Midbrain (tissue), 1 donor: ENCODE measurements around the gene DNAH14.
A peak's percentile ranks its signal among the peaks of the same experiment; 100 is the strongest.

ENCODE experiments used
- DNase-seq: peaks from one replicate; lab custom pipeline; 2025; lab: John Stamatoyannopoulos, UW

Gene DNAH14

GRCh38 chr1:225408249-225408648, 478.8 kb downstream of the DNAH14 start:
- DNase-seq: no peak

DNA sequence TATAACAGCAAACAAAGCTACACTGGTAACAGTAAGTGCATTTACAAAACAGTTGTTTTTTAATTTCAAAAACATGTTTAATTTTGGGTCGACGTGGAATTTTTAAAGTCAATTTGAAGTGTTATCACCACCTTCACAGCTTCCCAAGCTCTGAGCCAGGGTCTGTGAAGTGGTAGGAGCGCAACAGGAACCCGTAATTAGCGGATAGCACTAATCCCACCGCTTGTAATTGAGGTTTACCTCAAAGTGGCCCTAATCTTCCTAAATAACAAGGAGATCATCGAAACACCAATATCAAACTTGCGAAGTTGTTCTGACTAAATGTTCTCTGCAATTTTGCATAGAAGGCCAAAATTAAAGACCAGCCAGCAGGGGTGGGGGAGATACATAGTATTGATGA, 479.6 kb downstream of the DNAH14 start:
- no peak for DNase-seq

DNA sequence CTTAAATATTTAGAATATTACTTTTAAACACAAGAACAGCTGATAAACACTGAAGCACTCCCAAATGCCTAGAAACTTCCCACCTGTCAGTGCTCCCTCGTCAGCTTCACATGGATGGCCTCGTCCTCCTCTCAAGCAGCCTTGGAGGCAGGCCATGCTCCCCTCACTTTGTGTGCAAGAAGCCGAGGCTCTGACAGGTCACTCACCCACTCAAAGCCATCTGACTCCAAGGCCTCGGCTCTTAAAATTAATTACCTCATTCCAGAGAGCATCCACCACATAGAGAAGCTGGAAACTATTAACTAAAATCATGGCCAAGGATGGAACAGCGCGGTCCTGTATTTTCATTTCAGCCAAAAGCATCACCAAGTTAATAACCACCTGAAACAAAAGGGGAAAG, 480.6 kb downstream of the DNAH14 start:
- no peak for DNase-seq

GRCh38 chr1:225412321-225412720, 482.8 kb downstream of the DNAH14 start:
- DNase-seq: no peak

DNA sequence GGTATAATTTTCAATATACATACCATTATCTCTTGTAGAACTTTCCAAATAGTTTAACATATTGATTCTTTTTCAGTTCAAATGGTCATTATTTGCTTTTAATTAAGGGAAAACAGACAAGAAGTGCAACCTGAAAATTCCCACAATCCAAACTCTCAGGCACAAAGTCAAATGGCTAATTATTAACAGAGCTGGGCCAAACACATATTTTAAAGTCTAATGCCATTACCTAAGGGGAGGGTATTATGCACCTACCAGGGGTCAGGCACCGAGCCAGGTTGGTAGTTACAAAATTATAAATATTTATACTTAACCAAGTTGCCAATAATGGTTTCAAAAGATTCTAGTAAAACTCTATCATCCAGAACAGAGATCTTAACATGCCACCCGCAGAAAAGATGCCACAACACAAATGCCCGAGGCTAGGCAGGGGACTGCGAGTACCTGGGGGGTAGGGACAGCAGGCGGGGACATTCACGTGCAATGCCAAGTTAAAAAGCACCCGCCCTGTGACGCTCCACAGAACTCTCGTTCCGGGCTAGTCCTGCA, 483.4 kb downstream of the DNAH14 start:
- DNase-seq: no peak

GRCh38 chr1:225413708-225414375, 484.4 kb downstream of the DNAH14 start:
- DNase-seq: no peak

DNA sequence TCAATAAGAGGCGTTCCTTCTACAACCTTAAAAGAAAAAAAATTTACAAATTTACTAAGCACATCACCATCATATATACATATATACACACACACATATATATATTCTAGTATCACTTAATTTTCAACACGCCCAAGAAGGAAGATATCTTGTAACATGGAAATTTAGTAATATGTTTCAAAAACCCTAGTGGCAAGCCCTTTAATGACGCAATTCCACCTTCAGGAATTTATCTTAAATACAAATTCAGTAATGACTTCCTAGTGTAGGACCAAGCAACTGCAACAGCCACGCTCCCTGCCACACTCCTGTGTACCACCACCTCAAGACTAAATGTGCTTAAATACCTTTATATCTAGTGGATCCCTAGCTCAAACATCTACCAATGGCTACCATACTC, 485.8 kb downstream of the DNAH14 start:
- DNase-seq: no peak

- DNase-seq: no peak
Measured at GRCh38 chr1:225415967-225416745, 486.7 kb downstream of the DNAH14 start.

DNA sequence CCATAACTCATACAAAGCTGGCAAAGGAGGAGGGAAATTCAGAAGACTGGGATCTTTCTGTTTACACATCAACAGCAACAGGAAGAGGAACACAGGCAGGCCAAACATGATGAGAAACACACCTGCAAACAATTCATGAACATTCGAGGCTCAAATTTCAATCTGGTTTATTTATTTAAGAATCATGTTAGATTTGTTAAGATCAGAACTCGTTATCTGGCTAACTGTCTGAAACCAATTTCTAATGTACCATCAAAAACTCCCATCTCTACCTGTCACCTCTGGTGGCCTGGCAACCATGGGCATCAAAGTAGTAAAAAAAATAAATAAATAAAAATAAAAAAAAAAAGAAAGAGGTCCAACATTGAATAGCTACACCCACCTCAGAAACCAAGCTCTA, 488.6 kb downstream of the DNAH14 start:
- no peak for DNase-seq

DNA sequence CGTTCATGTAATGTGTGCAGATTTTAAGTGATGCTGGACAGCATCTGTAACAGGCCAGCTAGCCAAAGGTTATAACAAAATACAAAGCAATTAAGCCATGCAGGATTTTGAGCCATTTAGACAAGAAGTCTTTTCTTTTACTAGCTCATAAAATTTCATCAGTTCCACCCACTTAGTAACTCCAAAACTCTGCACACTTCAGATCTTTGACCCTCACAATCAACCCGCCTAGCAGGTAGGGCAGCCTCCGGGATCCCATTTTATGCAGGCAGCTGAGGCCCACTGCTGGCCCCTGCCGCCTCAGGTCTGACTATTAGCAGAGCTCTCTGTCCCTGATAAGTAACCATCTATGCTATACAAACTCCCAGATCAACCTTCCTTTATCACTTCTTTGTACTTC, 489.1 kb downstream of the DNAH14 start:
- DNase-seq: no peak

DNA sequence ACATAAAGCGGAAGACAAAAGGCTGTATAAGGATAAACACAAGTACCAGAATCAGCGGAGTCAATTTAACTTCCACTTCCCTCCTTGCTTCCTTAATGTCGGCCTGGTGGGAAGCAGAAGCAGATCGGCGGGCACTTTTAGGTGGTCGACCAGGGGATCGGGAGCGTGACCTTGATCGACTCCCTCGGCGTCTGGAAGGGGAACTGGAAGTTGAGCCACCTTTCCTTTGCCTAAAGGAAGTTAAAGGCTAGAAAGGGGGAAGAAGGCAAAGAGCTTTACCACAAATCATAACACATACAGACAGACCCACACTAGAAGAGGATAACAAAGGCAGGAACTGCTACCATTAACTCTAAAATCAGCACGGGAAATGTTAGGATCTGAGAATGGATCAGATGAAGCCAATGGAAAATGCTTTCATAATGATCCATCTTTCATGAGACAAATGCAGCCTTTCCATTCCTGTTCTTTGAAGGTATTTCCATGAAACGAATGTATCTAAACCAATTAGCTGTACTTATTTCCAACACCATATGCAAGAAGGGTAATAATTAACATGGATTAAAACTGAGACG, 492.6 kb downstream of the DNAH14 start:
- DNase-seq: no peak

GRCh38 chr1:225422795-225423517, 493.5 kb downstream of the DNAH14 start:
- no peak for DNase-seq

DNA sequence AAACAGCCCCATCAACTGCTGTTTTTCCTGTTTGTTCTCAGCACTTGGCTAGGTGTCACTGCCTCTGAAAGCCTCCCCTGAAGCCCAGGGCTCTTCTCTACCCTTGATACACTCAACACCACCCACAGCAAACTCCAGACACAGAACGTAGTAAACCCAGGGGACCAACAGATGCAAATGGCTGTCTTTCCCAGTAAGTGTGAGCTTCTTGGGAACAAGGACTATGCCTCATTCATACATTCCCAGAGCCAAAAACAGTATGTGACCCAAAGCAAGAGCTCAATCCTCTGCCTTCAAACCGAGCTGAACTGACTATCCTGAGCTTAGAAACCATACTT, 494.0 kb downstream of the DNAH14 start:
- DNase-seq: no peak

GRCh38 chr1:225424562-225425200, 495.2 kb downstream of the DNAH14 start:
- no peak for DNase-seq

DNA sequence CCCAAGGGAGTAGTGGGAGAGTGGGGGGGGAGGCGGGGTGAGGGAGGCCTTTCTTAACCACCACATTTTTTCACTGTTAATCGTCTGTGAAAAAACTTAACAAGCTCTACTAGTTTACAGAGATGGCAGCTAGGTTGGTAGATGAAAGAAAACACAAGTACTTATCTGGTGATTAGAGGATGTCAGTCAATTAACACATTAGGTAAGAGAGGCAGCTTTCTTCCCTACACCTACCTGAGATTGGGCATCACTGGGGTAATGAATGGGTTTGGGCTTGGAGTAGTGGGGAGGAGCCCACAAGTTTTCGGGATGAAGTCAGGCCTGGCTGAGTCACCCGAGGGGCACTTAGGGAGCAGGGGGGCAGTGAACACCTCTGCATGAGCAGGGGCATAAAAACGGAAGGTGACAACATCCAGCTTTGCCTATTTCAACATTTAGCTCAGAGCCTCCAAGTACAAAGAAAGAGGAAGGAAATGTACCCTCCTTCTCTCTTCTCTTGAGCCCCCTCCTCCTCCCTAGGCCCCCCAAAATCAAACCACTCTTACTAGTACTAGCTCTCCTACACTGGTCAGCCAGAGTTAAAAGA, 495.8 kb downstream of the DNAH14 start:
- DNase-seq: no peak

DNA sequence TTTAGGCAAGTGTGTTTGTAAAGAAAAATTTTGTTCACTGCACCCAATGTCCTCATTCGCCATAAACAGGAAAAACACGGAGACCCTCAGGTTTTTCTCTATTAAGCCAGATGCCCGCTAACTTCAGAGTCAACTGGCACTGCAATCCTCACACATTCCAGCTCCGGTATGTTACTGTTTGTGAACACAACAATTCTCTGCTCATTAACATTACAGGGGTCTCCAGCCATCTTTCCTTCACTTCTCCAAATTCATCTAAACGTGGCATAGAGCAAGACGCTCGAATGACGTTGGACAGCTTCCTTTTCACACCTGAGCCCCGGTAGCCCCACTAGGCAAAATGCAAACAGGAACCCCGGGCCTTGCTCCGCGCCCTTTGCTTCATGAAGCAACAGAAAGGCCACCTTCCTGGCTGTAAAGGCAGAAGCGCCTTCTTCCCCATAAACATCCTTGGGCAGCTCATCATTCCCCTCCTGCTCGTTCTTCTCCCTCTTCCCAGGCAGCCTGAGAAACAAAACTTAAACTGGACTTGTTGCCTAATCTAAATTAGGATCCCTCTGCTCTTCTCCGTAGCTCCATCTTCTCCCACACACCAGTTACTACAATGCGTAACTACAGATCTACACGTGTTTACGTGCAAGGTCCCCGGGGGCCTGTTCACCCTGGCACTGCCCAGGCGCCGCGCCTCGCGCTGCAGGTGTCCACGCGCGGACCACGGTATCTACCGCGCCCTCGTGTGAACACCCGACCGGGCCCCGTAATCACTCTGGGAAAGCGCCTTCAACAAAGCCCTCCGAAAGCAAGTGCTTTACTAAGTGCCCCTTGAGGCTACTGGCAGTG, 497.1 kb downstream of the DNAH14 start:
- DNase-seq: peak; percentile 24

DNA sequence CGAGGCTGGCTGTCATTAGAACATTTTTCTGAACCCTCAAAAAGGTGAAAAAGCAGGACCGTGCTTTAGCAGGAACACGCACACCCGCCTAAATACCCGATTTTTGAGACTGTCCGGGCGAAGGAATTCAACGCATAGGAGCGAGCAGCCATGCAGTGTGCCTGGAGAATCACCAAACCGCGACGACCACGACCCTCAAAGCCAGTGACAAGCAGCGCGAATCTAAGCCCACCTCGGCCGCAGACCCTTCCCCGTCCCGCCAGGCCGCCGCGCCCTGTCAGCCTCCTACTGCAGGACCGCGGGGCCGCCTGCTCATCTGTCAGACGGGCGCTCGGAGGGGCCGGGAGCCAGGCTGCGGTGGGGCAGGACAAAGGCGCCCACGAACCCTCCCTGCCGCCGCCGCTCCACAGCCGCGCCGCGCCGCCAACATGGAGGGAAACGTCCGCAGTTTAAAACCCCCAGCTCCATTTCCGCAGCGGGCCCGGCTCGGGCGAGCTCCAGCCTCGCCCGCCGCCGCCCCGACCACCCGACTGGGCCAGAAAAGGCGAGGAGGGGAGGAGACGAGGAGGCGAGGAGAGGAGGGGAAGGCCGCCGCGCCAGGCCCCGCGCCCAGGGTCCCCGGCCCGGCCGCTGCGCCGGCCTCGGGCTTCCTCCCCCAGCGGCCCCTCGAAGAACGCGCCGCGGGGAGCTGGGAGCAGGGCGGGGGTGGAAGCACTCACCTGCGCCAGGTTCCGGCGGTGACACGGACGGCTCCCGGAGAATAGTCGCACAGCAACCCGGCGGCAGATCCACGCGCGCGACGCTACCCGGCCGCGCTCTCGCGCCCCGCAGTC, 498.0 kb downstream of the DNAH14 start, which contains the start of gene LBR:
Gene LBR (minus strand): TSS at position 804 of the 833 bp plus-strand sequence. CDS start 3,963 bp downstream, outside the sequence.
- peak; percentile 44 for DNase-seq

DNA sequence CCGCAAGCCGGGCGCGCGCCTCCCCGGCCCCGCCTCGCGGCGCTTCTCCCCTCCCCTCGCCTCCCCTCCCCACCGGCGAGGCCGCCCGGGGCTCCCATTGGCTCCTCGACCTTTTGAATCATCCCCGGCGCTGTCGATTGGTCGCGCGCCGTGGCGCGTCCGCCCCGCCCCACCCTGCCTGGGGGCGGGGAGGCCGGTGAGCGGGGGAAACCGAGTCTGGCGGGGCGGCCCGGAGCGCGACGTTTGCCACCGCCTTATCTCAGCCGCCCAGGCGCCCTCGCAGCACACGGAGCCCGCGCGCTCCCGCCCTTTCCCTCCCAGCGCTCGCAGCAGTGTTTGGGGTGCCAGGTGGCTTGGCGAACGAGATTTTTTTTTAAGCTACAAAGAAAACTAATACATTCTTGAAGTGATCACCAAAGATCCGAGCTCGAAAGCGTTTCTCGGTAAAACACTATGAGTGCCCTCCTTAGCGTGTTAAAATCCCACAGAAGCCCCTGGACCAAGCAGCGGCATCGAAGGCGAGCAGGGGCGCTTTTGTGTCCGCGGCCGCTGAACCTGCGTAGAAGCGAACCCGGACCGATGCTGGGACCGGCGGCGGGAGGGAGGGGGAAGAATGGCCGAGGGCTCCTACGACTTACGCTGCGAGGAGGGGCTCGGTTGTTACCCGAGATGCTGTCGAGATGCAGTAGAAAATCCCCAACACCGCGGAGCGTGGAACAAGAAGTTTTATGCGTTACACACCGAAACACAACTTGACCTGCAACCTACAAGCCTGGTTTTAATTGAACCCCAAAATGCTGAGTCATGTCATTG, 498.8 kb downstream of the DNAH14 start:
- DNase-seq: peak; percentile 98
